ENCODE data around the gene MEF2C.
"Not testable (repeated sequence)": the region's sequence is repeated elsewhere in the genome, so short reads cannot be mapped to it uniquely, and the experiment has no call there.

The MEF2C gene

DNA sequence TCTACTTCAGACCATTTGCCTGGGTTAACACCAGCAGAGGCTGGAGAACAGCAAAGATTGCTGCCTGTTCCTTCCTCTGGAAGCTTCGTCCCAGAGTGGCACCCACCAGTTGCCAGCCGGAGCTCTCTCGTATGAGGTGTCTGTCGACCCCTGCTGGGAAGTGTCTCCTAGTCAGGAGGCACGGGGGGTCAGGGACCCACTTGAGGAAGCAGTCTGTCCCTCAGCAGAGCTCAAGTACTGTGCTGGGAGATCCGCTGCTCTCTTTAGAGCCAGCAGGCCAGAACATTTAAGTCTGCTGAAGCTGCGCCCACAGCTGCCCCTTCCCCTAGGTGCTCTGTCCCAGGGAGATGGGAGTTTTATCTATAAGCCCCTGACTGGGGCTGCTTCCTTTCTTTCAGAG is 84.1 kb downstream of the MEF2C start:
- not testable (repeated sequence) for DNase-seq

DNA sequence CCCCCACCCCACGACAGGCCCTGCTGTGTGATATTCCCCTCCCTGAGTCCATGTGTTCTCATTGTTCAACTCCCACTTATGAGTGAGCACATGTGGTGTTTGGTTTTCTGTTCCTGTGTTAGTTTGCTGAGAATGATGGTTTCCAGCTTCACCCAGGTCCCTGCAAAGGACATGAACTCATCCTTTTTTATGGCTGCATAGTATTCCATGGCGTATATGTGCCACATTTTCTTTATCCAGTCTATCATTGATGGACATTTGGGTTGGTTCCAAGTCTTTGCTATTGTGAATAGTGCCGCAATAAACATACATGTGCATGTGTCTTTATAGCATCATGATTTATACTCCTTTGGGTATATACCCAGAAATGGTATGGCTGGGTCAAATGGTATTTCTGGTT is 89.2 kb downstream of the MEF2C start:
- DNase-seq = not testable (repeated sequence)

DNA sequence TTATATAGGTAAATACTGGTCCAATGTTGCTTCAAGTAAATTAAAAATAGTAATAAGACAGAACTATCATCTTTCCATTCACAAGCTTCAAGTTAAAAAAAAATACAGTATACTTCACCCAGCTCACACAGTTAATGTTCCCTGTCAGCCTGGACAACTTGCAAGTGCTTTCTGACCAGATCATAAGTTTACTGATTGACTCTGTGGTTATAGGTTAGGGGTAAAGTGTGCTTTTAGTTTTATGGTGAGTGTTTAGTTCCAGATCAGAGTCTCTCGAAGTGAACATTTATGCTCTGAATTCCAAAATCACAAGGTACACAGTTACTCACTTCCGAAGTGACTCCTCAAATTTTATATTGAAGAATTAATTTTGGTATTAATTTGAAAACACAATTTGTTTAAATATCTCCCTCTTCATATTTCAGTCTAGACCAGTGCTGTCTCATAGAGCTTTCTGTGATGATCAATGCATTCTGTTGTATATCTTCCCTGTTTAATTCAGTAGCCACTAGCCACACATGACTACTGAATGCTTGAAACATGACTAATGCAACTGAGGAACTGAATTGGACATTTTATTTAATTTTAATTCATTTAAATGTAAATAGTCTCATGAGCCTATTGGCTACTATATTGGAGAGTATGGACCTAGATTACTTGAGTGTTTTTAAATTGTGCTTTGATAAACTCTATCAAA is 90.7 kb downstream of the MEF2C start:
- peak; percentile 66 for DNase-seq

DNA sequence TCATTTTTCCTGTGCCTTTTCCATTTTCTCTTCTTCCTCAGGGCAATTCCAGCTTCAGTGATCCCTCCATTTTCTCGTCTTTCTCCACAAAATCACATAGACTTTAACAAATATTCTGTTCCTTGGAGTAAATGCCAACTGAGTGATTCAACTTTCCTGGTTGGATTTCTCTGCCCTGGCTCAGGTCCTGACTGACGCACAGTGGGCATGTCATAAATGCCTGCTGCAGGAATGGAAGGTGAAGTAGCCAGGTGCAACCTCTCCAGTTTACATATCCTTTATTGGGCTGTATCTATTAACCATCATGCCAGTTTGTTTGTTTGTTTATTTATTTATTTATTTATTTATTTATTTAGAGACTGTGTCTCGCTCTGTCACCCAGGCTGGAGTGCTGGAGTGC is 95.1 kb downstream of the MEF2C start:
- DNase-seq = no peak

DNA sequence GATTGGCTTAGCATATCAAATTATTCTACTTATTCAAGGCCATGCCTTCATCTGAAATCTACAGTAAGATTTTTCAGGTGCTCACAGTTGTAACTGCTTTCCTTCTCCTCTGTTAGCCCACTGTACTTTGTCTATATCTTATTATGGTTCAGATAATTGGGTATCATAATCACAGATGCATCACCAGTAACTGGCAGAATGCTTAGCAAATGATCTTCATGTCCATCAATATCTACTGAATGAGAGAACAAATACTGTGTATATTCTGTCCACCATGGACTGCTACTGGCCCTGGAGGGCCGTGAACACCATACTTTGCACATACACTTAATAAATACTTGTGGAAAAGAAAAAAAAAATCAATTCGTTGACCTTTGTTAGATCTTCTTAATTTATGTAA is 96.2 kb downstream of the MEF2C start:
- no peak for DNase-seq

DNA sequence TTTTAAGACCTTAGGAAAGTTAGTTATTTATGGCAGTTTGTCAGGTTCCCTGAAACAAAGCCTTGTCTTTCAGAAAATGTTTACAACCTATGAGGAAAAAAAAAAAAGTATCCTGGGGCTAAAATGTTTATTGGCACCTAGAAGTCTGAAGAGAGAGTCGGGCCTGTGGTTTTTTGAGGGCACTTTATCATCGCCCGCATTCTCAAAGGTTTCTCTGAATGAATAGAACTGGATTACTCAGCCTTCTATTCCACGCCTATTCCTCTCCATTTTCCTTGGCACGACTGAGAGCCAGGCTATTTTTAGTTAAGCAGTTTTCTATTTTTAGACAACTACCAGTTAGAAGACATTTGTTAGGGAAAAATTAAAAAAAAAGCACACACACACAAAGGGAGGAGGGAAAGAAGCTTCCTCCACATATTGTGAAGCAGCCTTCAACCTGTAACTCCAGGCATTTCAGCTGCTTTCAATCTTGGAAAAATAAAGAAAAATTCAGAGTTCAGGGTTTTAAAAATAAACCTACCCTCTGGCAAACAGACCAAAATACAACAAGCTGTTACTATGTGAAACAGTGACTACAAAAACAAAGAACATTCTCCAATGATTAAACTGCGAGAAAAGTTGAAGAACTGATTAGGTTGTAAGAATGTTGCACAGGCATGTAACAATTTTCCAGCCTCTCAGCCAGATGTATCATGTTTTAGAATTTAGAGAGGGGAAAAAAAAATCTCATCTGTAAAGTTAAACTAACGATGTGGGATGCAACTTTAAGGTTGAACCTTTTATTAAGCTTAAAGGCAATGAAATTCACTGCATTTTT is 97.0 kb downstream of the MEF2C start:
- DNase-seq = peak; percentile 95

DNA sequence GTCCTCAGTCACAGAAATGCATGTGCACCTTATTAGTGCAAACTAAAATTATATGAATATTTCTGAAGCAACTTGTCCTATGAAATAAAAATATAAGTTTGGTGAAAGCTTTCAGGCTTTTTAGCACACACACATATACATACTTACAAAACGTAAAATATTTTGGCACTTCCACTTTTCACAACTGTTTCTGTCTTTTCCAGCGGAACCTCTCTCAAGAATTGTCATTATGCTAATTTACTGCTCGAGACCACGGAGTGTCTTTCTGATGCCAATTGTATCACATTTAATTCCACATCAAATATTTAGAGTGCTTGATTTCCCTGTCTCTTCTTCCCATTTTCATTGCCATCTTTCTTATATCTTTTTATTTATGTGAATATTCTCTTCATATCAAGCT is 100.4 kb downstream of the MEF2C start:
- no peak for DNase-seq

DNA sequence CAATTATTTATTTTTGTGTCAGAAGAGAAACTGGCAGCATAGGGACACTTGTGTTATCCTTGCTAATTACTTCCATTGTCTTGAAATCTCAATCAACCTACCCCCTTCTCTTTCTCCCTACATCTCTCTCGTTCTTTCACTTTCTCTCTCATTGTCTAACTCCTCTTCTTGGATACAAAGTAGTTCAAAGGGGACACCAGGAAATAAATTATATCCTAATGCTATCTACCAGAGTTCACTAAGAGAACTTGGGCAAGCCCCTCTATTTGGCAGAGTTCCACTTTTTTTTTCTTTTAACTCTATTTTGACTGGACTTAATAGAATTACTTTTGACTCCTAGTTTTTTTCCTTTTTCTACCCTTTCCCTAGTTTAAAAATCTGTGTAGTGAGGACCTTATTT is 102.2 kb downstream of the MEF2C start:
- no peak for DNase-seq

DNA sequence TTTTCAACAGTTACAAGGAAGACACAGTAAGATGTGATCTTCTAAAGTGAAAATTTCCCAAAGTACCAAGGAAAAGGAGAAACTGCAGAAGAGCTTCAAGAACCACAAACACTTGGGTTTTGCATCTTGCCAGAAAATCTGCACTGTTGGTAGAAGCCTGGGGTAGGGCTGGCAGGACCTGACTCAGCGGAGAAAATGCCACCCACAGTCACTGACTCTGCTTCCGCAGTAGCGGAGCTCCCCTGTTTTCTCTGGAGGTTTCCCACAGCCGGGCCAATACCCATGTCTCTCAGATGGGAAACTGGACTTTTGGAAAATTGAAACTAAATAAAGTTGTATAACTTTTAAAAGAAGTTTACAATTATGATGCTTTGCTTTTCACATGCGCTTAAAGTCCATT is 104.2 kb downstream of the MEF2C start:
- DNase-seq = peak; percentile 58

DNA sequence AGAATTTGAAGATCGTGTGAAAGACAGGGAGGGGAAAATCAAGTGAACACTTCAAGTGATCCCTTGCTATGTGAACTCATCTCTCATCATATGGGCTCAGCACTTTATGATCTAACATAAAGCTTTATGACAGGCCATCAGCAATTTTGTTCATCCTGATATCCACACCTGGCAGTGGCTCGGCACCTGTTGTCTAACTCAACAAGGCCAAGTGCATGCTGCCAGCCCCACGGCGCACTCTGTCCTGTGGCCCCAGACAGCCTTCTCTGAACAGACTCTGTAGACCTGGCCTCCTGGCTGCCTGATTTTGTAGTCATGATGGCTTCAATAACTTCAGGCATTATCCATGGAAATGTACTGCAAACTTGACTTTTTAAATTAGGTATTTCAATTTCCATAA is 106.3 kb downstream of the MEF2C start:
- DNase-seq = no peak

DNA sequence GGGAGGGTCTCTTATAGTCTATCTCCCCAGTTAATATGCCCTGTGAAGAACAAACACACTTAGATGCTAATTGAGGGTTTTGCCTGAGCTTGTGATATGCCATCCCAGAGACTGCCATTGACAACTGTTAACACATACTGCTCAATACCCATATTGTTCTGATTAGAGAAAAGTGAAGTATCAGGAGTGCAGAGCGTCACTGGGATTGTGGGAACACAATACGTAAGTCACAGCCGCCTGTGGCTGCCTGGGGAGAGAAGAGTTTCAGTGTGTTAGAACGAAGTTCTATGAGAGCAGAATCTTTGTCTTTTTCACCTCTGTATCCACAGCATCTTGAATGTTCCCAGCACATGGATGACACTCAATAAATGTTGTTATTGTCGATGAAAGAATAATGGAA is 110.2 kb downstream of the MEF2C start:
- DNase-seq = no peak

DNA sequence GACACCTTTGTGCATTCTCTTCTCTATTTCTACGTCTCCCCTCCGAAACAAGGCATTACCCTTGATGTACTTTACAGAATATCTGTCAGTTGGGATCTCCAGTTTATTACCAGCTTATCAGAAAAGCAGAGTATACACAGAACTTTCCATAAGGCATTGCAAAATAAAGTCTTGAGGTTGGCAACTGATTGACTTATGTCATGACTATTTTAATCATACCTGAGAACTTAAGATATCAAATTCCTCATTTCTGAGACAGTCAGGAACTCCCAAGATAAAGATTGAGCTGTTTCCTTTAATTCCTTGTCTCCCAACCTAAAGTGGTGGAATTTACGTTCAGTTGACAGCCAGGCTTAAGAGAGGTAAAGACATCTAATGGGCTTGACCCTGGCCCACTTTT is 110.9 kb downstream of the MEF2C start:
- DNase-seq = no peak

DNA sequence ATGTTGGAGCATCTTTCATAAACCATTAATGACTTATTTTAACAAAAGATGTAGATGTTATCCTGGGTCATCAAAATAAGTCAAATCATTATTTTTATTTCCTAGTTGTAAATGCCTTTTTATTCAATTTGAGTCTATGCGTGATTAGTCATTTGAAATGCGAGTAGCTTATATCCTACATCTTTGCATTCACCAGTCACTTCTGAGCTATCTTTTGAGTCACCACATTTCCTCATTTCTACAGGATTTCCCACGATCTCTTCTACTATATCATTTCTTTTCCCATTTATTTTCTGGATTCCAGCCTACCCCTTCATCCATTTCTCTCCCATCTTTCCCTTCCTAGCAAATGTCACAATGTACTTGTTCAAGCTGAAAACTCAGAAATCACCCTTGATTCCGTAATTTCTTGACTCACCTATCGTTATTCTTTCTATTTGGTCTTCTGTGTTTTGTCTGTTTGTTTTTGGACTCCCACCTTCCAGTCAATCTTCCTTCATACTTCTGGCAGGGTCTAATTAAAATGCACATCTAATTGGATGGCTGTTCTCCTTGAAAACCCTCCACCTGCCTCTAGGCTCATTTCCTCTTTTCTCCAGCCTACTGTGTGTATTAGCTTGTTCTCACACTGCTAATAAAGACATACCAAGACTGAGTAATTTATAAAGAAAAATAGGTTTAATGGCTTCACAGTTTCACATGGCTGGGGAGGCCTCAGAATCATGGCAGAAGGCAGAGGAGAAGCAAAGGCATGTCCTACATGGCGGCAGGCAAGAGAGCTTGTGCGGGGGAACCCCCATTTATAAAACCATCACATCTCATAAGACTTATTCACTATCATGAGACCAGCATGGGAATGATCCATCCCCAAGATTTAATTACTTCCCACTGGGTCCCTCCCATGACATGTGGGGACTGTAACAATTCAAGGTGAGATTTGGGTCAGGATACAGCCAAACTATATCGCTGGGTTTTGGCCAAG is 112.4 kb downstream of the MEF2C start:
- peak; percentile 59 for DNase-seq

DNA sequence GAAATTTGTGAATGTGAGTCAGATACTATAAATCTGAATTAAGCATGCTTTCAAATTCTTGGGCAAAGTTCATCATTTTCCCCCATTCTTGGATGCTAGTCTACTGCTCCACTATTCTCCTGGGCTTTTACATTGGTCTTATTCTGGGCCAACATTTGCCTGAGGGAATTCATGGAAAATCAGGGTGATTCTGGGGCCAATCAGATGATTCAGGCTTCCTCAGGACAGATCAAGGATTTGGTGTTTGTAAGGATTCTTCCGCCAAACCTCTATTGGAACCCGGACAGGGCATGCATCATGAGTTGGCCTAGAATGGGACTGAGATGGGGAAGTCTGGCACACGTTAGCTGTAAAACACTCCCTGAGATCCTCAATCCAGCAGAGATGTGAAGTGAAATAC is 113.8 kb downstream of the MEF2C start:
- DNase-seq = peak; percentile 55

DNA sequence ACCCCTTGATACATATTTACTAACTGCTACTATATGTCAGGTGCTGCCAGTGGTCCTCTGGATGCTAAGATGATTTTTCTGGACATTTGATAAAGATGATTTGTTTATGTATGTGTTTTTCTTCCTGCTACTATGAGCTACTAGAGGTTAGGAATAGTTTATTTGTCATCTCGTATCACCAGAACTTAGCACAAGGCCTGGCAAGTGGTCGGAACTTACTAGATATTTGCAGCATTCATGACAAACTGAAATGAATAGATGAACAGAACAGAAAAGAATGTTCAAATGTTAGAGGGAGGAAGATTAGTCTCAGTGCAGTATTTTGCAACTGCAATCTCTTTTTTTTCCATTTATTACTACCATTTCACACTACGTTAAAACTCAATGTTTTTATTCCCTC is 114.6 kb downstream of the MEF2C start:
- DNase-seq = no peak

DNA sequence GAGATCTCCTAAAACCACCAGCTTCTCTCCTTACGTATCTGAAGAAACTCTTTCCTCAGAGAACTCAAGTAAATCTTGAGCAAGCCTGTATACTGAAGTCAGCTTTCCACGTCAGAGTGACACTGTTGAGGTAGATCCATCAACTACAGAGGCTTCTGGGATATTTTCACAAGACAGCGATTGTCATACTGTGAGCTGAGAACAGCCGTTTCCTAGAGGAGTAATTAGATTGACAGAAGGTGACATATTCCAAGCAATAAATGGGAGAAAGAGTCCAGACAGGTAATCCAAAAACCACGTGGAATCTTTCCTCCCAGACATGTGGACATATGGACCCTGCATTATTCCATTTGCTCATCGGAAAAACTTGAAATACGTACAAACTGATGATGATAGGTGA is 117.2 kb downstream of the MEF2C start:
- DNase-seq = no peak

DNA sequence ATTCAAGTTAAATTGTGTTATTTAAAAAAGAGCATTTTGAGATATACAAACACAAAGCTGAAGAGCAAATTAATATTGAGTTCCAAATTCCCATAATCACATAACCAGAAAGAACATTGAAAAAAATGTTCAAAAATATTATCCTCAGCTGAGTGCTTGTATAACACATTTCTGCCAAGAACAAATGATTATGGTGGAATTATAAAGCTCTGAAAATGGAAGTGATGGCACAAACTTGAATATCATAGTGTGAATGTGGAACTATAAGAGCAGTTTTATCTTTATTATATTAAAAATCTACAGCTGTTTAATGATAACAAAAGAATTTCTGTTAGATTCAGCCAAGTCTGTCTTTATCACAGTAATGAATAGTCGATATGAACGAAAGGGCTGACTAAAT is 117.8 kb downstream of the MEF2C start:
- DNase-seq = no peak

DNA sequence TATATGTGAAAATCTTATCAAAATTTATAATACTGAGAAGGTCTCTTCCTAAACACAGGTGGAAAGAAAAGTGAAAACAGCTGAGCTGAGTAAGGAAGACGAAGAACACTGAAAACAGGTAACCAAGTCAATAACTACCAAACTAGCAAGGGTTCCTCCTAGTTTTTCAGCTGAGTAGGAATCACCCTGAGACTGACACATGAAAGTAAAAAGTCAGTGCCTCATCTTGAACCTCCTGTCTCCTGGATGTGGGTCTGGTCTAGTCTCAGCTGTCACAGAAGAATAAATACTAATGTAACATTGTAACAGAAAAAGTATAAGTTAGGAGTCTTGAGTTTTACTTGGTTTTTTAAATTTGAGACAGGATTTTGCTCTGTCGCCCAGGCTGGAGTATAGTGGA is 121.0 kb downstream of the MEF2C start:
- no peak for DNase-seq

DNA sequence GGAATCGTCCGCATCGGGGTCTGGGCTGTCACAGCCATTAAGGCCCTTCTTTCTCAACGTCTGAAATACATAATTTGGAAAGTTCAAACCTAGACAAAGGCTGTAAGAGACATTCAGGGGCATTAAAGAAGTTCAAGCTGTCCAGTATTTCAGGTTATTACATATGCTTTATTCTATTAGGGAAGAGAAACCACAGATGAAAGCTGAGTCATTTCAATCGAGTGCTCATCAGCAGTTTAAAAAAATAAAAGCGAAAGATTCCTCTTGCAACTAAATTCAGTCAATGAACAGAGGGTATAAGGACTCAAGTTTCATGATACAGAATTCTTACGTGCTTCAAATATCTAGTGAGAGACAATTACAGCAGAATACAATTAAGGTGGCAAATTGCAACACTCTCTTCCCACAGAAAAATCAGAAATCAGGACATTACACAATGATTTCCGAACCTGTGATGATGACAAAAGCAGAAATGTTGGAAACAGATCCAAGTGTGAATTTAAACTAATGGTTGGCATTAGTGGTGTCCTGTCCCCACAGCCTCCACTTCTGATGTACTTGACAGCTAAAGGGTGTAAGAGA is 121.6 kb downstream of the MEF2C start:
- DNase-seq = peak; percentile 52

DNA sequence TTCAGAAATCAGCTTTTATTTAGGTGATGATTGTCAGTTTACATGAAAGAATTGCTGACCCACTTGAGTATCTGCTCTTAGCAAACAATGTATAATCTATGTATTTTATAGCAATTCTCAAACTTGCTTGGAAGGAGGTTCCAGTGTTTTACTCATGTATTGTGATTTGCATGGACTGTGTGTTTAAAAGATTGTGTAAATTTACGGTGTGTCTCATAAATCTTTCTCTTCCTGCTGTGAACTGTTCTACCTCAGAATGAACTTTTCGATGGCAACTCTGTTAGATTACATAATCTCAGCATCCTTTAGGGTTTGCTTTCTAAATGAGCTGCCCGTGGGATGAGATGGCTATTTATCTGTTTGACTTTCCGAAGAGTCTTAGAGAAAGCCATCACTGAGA is 122.5 kb downstream of the MEF2C start:
- no peak for DNase-seq

DNA sequence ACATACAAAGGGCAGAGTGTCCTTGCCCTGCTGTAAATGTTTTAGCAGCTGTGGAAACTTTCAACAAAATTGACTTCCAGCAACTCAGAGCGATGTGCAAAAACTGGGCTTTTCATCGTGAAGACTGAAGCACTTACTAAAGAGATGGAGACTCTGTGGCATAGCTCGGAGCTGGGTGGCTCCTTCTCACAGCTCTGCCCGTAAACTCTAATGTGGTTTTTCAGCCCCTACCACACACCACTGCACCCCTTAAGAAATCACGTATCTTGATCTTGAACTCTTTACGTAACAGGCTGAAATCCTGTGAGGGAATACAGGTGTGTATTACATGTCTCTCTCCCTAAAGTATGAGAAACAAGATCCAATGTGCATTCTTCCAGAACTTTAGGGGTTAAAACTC is 124.4 kb downstream of the MEF2C start:
- DNase-seq = no peak

DNA sequence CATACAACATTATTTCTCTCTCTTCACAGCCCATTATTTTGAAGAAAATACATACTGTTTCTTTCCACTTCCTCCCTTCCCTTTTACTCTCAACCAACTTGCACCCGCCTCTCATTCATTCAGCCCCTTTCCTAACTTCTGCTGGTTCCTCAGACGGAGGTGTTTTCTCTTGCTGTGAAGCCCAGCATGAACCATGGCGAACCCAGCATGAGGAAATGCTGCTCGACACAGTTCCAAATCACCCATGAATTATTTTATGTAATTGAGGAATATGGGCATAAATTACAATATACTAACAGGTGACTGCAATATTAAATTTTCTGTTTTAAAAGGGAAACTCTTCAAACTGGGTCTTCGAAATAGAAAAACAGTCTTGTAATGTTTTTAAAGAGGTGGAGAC is 124.8 kb downstream of the MEF2C start:
- no peak for DNase-seq

DNA sequence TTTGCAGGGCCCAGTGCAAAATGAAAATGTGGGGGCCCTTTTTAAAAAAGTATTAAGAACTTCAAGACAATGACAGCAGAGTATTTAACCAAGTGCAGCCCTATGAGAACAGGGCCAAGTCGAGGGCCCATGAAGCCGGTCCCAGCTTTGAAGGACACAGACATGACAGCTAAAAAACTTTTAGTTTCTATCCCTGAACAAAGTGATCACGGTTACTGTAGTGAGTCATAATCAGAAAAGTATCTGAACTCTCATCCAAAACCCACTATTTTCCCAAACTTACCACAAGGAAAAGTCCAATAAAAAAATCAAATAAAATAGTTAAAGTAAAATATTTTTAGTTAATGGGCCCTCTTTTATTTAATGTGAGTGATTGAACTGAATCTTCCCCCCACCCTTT is 126.0 kb downstream of the MEF2C start:
- DNase-seq = no peak

All from fibroblast of skin of scalp (primary cell).